SKM-1 (cell line): Measurements from ENCODE around the gene USP32.
"Not testable (repeated sequence)": the region's sequence is repeated elsewhere in the genome, so short reads cannot be mapped to it uniquely, and the experiment has no call there.

Experiments
- DNase-seq: peaks from one replicate; lab custom pipeline; 2025; ENCODE audit not compliant: unreplicated experiment; lab: John Stamatoyannopoulos, UW

Gene USP32

GRCh38 chr17:60335289-60335688 lies 56.6 kb downstream of the USP32 start:
- no peak for DNase-seq

GRCh38 chr17:60333628-60334031 lies 58.3 kb downstream of the USP32 start:
- no peak for DNase-seq

GRCh38 chr17:60333072-60333471 lies 58.9 kb downstream of the USP32 start:
- not testable (repeated sequence) for DNase-seq

- no peak for DNase-seq
Measured at GRCh38 chr17:60332574-60332973, 59.4 kb downstream of the USP32 start.

- no peak for DNase-seq
Measured at GRCh38 chr17:60330731-60331130, 61.2 kb downstream of the USP32 start.

GRCh38 chr17:60328679-60329078 lies 63.3 kb downstream of the USP32 start:
- DNase-seq = no peak

- no peak for DNase-seq
Measured at GRCh38 chr17:60327901-60328273, 64.0 kb downstream of the USP32 start.

- no peak for DNase-seq
Measured at GRCh38 chr17:60327134-60327900, 64.6 kb downstream of the USP32 start.

GRCh38 chr17:60326702-60327101 lies 65.2 kb downstream of the USP32 start:
- no peak for DNase-seq

GRCh38 chr17:60325730-60326524 lies 66.0 kb downstream of the USP32 start:
- no peak for DNase-seq

GRCh38 chr17:60323754-60324153 lies 68.2 kb downstream of the USP32 start:
- no peak for DNase-seq

- DNase-seq = no peak
Measured at GRCh38 chr17:60322056-60322387, 69.9 kb downstream of the USP32 start.

GRCh38 chr17:60321336-60322055 lies 70.4 kb downstream of the USP32 start:
- no peak for DNase-seq

GRCh38 chr17:60318830-60319229 lies 73.1 kb downstream of the USP32 start:
- no peak for DNase-seq

GRCh38 chr17:60318326-60318725 lies 73.6 kb downstream of the USP32 start:
- no peak for DNase-seq

- no peak for DNase-seq
Measured at GRCh38 chr17:60315650-60316049, 76.3 kb downstream of the USP32 start.

- DNase-seq = not testable (repeated sequence)
Measured at GRCh38 chr17:60314900-60315299, 77.0 kb downstream of the USP32 start.

GRCh38 chr17:60314423-60314822 lies 77.5 kb downstream of the USP32 start:
- DNase-seq = no peak

- no peak for DNase-seq
Measured at GRCh38 chr17:60311936-60312335, 80.0 kb downstream of the USP32 start.

- no peak for DNase-seq
Measured at GRCh38 chr17:60311186-60311585, 80.7 kb downstream of the USP32 start.

GRCh38 chr17:60305141-60305540 lies 86.8 kb downstream of the USP32 start:
- DNase-seq = peak; percentile 15

GRCh38 chr17:60304502-60304901 lies 87.4 kb downstream of the USP32 start:
- DNase-seq = no peak
